Mononuclear cell (primary cell): ENCODE results near the gene TLCD4. TPM values are rescaled to one million over a fixed set of nuclear protein-coding genes. Genes with fewer than 3 reads are reported as not detected.
A peak's percentile ranks its signal among the peaks of the same experiment; 100 is the strongest.

Source experiments
- H3K27me3 ChIP-seq: 2 replicates; pipeline ENCODE4 v1.6.0; 2011; ENCODE audit warnings: low read length, control low read depth; ENCODE audit not compliant: insufficient read depth
- H3K4me1 ChIP-seq: 2 replicates; pipeline ENCODE4 v1.5.1; 2011; ENCODE audit warnings: mild to moderate bottlenecking, low read length, control low read depth; ENCODE audit not compliant: insufficient read depth
- H3K4me3 ChIP-seq: 2 replicates; pipeline ENCODE4 v1.5.1; 2011; ENCODE audit warnings: mild to moderate bottlenecking, low read length, moderate library complexity
- H3K9me3 ChIP-seq: 2 replicates; pipeline ENCODE4 v1.5.1; 2011; ENCODE audit warnings: low read depth, mild to moderate bottlenecking, control low read depth, low read length
- total RNA-seq: library from RNA; depleted of rRNA; stranded (reverse); fragments of >200 nt; gene quantifications from one replicate; pipeline ENCODE4 v1.2.3, GENCODE V29; 2012

The TLCD4 gene, protein sequence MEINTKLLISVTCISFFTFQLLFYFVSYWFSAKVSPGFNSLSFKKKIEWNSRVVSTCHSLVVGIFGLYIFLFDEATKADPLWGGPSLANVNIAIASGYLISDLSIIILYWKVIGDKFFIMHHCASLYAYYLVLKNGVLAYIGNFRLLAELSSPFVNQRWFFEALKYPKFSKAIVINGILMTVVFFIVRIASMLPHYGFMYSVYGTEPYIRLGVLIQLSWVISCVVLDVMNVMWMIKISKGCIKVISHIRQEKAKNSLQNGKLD
- 0.21 TPM for total RNA-seq

DNA sequence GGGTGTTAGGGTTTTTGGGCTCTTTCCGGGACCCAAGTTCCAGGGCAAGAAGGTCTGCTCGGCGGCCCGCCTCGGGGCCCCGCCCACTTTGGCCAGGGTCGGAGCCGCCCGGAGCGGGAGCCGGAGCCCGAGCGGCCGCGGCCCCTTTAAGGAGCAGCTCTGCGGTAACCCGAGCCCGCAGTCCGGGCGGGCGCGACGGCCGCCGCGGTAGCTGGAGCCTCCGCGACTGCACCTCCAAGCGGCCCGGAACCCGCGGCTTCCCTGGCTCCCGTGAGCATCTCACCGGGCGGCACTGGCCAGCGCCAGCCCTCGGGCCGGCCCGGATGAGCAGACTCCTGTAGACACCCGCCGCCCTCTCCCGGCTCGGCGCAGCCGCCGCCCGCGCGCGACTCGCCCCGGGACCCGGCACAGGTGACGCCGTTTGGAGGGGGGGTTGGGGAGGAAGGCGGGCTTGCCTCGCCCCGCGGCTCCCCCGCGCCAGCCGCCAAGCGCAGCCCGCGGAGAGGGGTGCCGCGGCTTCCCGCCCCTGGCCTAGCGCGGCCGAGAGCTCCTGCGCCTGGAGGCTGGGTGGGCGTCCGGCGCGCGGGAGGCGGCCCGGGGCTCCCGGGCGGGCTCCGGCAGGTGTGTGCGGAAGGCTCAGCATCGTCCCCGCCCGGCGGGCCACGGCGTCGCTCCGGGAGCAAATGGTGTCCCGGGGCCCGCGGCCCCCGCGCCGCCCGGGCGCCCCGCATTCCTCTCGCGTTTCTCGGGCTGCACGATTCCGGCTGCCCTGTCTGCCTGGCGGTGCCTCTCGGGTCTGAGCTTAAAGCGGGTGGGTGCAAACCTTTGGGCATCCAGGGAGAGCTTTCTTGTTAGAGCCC lies at the start of gene TLCD4:
TLCD4 (plus strand) TSS at position 149 of the 860 bp plus-strand sequence. CDS start 26,547 bp downstream, outside the sequence.
- H3K4me3 ChIP-seq: peak within 1 kb of the TSS; percentile 48
- H3K4me1 ChIP-seq: peaks cover 15% of the 10 kb centered on the region
- no peaks in the 10 kb centered on the region for H3K9me3 ChIP-seq
- peaks cover 65% of the 10 kb centered on the region for H3K27me3 ChIP-seq

DNA sequence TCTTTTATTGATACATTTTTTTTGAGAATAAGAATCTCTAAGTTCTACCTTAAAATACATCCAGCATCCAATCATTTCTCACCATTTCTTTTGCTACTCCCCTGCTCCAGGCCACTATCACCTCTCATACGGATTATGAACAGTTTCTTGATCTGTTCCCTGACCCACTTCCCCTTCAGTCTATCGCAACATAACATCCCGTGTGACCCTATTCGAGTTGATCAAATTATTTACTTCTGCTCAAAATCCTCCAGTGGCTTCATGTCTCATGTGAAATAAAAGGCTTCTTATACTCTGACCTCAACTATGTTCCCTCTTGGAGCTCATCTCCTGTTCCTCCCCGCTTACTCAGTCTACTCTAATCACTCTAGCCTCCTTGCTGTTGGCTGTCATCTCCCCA lies 49.6 kb upstream of the TLCD4 start:
- Histone ChIP-seq H3K4me3 (no peak overlapping the region), H3K9me3 (no peaks in the 10 kb centered on the region), H3K4me1 (peaks cover 9% of the 10 kb centered on the region), H3K27me3 (no peaks in the 10 kb centered on the region)

DNA sequence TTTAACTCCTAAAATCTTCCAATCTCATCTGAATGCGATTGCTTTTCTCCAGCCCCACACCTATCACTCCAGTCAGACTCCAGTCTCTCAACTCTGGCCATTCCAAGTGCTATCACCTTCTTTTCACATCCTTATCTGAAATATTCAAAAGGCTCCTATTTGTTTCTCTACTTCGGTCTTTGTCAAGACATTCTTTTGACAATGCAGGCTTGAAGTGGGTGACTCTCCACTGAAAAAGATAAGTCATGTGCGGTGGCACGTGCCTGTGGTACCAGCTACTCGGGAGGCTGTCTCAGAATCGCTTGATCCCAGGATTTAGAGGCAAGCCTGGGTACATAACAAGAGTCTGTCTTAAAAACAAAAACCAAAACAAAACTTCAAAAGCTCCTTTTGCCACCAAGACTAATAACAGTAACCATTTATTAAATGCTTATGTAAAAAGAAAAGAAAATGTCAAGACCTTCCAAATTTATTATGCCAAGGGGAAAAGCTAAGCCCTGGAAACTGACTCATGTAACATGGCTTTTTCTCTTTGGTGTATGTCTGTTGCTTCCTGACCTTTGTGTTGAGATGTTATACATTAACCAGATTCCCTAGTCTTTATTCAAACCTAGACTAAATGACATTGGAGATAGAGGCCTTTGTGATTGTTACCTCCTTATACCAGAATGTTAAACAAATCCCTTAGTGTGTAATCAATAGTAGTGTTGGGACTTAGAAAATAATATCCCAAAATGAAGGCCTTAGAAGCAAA lies 48.0 kb upstream of the TLCD4 start:
- Histone ChIP-seq H3K4me3 (no peak overlapping the region), H3K4me1 (peaks cover 15% of the 10 kb centered on the region), H3K27me3 (no peaks in the 10 kb centered on the region), H3K9me3 (no peaks in the 10 kb centered on the region)

DNA sequence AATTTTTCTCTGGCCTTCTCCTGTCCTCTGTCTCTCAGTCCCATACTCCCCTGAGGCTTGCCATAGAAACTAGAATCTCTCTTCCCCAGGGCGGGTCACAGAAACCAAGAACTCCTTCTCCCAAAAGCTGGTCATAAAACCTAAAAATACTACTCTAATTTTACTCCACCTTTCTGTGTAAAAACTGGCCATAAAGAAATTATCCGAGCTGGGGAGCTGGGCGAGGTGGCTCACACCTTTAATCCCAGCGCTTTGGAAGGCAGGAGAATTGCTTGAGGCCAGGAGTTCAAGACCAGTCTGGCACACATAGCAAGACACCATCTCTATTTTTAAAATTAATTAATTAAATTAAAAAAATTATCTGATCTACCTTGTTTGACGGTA lies 47.5 kb upstream of the TLCD4 start:
- H3K4me3 ChIP-seq: no peak overlapping the region
- H3K4me1 ChIP-seq: peaks cover 15% of the 10 kb centered on the region
- no peaks in the 10 kb centered on the region for H3K9me3 ChIP-seq
- no peaks in the 10 kb centered on the region for H3K27me3 ChIP-seq

DNA sequence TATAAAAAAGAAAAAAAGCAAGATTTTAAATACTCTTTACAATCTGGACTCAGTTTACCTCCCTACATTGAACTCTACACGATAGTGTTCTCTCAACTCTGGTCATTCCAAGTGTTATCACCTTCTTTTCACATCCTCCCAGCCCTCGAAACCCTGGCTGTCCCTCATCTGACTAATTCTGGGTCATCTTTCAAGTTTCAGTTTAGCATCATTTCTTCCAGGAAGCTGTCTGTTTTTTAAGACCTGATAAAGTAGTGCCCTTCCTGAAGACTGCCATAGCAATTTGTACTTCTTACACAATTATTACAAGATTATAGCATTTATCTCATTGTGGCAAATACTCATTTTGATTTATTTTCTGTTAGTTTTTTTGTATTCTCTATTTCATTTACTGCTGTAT lies 45.6 kb upstream of the TLCD4 start:
- no peaks in the 10 kb centered on the region for H3K9me3 ChIP-seq
- H3K4me3 ChIP-seq: no peak overlapping the region
- no peaks in the 10 kb centered on the region for H3K27me3 ChIP-seq
- H3K4me1 ChIP-seq: peaks cover 15% of the 10 kb centered on the region

DNA sequence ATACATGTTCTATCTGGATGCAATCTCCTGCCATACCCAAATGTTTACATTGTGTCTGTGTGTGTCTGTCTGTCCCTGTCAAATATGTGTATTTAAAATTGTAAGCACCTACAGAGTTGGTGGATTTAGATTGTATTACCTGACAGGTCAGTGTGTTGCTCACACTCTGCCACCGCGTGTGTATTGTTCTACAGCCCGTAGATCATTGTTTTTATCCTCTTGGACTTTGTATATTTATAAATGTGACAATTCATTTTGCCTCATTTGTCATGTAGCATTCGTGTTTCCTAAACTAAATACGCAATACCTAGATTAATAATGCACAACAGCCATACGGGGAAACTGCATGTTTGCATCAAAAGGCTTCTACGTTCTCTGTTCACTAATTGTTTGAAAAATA lies 45.0 kb upstream of the TLCD4 start:
- H3K9me3 ChIP-seq: no peaks in the 10 kb centered on the region
- H3K4me3 ChIP-seq: peak overlapping the region; percentile 63
- H3K27me3 ChIP-seq: no peaks in the 10 kb centered on the region
- peaks cover 15% of the 10 kb centered on the region for H3K4me1 ChIP-seq

DNA sequence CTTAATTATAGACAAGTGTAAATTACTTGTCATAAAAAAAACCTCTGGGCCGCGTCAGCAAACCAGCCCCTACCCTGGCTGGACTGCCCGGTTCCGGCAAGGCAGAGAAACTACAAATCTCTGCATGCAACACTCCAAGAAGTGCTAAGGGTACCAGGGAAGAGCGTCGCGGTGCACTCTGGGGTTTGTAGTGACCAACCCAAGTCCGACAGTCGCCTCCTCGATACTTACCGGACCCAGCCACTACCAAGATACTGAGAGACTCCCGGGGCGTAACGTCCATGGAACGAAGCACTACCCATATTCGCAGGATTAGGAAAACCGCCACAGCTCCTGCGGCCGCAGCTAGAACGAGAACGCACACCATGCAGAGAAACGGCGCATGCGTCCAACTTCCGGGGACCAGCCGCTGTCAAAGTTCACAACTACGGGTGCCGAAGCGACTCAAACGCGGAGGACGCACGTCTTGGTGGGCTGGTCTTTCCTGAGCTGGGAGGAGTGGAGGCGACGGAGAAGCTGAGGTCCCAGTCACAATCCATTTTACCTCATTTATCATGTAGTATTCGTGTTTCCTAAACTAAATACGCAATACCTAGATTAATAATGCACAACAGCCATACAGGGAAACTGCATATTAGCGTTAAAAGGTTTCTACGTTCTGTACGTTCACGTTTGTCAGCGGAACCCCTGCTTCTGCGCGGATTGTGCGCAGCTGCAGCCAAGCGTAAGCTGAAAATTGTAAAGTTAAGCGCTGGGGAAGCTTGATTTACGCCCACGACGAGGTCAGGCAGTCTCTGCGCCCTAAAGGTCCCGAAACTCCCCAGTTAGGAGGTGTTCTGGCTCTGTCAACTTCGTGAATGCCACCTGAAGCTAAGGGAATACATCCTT lies 44.4 kb upstream of the TLCD4 start, which contains the start of gene ALG14:
ALG14 (minus strand) TSS at position 420 of the 888 bp plus-strand sequence; CDS start at position 367, 53 bp downstream.
- Histone ChIP-seq H3K27me3 (no peaks in the 10 kb centered on the region), H3K4me1 (peaks cover 15% of the 10 kb centered on the region), H3K9me3 (no peaks in the 10 kb centered on the region), H3K4me3 (peak within 1 kb of the TSS; percentile 63)

DNA sequence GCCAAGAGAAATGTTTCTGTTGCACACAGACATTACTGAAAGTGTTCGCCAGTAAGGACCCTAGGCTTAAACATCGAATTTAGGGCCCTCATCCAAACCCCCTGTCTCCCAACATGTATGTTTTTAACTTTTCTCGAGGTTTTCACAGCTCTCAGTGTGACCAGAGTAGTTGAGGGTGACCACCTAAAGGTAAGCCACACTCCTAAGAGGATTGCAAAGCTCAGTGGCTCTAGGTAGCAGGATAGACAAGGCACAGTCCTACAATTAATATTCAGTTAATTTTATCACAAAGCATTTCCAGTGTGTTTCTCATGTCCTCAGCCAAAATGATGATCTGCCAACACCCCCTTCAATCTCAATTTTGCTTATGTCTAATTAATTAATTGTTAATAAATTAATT lies 43.7 kb upstream of the TLCD4 start:
- H3K4me1 ChIP-seq: peaks cover 15% of the 10 kb centered on the region
- H3K27me3 ChIP-seq: peaks cover under 1% of the 10 kb centered on the region
- H3K4me3 ChIP-seq: peak overlapping the region; percentile 63
- no peaks in the 10 kb centered on the region for H3K9me3 ChIP-seq

DNA sequence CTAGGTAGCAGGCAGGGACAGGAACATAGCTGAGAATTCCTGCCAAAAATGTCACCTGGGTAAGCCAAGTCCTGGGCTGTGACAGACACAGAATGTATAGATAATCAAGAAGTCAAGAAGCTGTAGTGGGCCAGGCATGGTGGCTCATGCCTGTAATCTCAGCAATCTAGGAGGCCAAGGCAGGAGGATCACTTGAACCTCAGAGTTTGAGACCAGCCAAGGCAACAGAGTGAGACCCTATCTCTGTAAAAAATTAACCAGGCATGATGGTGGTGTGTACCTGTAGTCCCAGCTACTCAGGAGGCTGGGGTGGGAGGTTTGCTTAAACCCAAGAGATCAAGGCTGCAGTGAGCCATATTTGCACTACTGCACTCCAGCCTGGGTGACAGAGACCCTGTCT lies 41.1 kb upstream of the TLCD4 start:
- H3K27me3 ChIP-seq: peaks cover 7% of the 10 kb centered on the region
- H3K4me1 ChIP-seq: peaks cover 15% of the 10 kb centered on the region

DNA sequence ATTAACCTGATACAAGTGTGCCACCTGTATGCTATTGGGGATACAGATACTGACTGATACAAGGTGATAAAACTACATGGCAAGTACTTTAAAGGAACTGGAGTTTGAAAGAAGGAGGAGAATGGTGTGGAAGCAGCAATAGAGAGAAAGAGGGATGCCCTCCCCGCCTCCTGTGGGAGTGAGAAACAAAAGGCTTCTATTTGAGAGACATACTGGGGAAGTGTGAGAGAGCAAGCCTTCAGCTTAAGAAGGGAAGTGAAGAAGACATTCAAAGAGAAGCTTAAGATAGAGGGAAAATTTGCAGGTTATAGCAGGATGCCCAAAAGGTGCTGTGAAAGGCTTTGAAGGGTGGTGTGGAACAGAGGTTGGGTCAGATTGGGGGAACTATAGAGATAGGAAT lies 36.7 kb upstream of the TLCD4 start:
- peaks cover 7% of the 10 kb centered on the region for H3K27me3 ChIP-seq
- no peak overlapping the region for H3K4me3 ChIP-seq

More for the DNA sequence above, 41.1 kb upstream of the TLCD4 start:
- Histone ChIP-seq H3K9me3 (no peaks in the 10 kb centered on the region), H3K4me3 (no peak overlapping the region)

DNA sequence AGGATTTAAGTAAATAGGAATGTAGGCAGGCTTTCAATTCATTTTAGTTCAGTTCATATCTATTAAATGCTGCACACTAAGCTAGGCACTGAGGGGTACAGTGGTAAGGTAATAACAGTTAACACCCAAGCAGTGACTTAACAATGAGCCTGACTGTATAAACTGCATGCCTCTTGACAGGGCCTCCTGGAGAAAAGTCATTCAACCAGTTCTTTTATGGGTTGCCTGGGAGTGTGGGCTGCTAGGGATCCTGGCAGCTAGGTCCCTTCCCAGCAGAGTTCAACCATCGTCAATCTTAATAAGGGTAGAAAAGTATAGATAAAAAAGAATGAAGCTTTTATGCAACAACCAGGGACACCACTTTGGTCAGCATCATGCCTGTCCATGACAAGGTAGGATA lies 36.3 kb upstream of the TLCD4 start:
- H3K27me3 ChIP-seq: peaks cover 7% of the 10 kb centered on the region

More for the DNA sequence above, 36.7 kb upstream of the TLCD4 start:
- no peaks in the 10 kb centered on the region for H3K9me3 ChIP-seq
- H3K4me1 ChIP-seq: no peaks in the 10 kb centered on the region

DNA sequence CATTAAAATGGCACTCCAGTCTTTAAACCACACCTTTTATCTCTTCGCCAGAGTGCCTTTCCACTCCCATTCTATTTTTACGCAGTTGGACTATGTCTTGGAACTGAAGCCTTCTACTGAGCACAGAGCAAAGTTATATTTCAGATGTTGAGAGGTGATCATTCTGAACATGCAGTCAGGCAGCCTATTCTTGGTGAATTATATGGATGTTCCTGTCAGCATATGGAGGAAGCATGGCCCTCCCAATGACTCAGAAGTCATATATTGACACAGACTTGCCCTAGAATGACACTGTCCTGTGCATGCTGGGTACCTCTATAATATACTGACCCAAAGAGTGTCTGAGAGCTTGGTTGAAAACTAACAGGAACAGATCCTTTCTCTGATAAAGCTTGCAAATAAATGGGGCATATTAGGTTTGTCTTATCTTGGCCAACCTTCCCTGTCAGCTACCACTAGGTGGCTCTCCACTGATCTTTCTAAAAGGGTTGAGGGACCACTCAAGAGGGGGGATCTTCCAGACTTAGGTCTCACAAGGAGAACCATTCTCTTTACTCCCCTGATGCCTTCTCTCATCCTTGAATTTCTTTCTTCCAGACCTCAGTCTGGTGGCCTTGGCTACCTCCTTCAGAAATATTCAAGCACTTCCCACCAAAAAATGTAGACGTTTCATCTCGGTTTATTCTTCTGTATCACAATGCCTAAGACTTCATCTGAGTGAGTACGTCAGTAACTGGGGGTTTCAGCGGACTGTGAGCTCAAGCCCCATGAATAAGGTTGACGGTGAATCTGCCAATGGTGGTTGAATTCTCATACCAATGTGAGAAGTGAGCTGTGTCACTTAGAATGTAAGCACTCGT lies 32.6 kb upstream of the TLCD4 start:
- Histone ChIP-seq H3K4me1 (no peaks in the 10 kb centered on the region), H3K4me3 (no peak overlapping the region), H3K27me3 (peaks cover 5% of the 10 kb centered on the region), H3K9me3 (no peaks in the 10 kb centered on the region)

More for the DNA sequence above, 36.3 kb upstream of the TLCD4 start:
- no peaks in the 10 kb centered on the region for H3K4me1 ChIP-seq
- H3K4me3 ChIP-seq: no peak overlapping the region
- H3K9me3 ChIP-seq: no peaks in the 10 kb centered on the region

DNA sequence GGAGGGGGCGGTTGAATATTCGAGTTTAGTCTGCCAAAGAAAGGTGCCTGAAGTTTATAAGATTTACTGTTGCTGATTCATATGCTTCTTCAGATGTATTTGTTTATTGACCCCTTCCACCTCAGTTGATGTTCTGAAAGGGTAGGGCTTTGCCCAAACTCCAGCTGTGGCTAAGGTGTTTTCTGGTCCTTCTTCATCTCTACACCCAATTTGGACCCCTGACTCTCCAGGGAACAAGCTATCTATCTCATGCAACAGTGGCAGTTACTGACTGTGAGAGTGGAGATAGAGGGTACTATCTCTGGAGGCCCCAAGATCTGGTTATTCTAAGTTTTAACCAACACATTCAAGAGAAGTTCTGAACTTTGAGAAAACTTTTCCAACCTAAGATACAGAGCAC lies 31.8 kb upstream of the TLCD4 start:
- Histone ChIP-seq H3K27me3 (peaks cover 5% of the 10 kb centered on the region), H3K4me3 (no peak overlapping the region), H3K4me1 (no peaks in the 10 kb centered on the region), H3K9me3 (no peaks in the 10 kb centered on the region)
